Activated T-cell treated with anti-CD3 and anti-CD28 coated beads, Interleukin-2, amount 50 U/mL, for 4 hours (primary cell): ENCODE data around the gene TMEM50B. TPM values are rescaled to one million over a fixed set of nuclear protein-coding genes. Genes with fewer than 3 reads are reported as not detected.

ENCODE experiments used
- ATAC-seq, 2 donors: fragments of 200-7000 bp; cut with Tn5 transposase; one replicate each; pipeline ENCODE4 v1.10.0; 2021
- DNase-seq: peaks from one replicate; pipeline ENCODE4 v3.0.0-alpha.2; 2020
- H3K27me3 Mint-ChIP-seq: one replicate; pipeline ENCODE4 v1.8.0; 2021; ENCODE audit warnings: low read depth, mixed read lengths
- H3K36me3 Mint-ChIP-seq: one replicate; pipeline ENCODE4 v1.8.0; 2022; ENCODE audit warnings: mixed read lengths; ENCODE audit not compliant: insufficient read depth
- H3K4me1 Mint-ChIP-seq: one replicate; pipeline ENCODE4 v1.8.0; 2021; ENCODE audit warnings: low read depth, mixed read lengths
- H3K4me3 Mint-ChIP-seq: one replicate; pipeline ENCODE4 v1.8.0; 2021; ENCODE audit warnings: mild to moderate bottlenecking, moderate library complexity, mixed read lengths
- H3K9me3 Mint-ChIP-seq: one replicate; pipeline ENCODE4 v1.8.0; 2021; ENCODE audit warnings: mixed read lengths
- total RNA-seq, 3 donors: library from RNA; stranded (reverse); gene quantifications; one replicate each; pipeline ENCODE4 v1.2.1, GENCODE V29; 2021

TMEM50B gene
- total RNA-seq, 3 donors from 2014 or later = 14.5 to 18.4 (median 16.9) TPM

DNA sequence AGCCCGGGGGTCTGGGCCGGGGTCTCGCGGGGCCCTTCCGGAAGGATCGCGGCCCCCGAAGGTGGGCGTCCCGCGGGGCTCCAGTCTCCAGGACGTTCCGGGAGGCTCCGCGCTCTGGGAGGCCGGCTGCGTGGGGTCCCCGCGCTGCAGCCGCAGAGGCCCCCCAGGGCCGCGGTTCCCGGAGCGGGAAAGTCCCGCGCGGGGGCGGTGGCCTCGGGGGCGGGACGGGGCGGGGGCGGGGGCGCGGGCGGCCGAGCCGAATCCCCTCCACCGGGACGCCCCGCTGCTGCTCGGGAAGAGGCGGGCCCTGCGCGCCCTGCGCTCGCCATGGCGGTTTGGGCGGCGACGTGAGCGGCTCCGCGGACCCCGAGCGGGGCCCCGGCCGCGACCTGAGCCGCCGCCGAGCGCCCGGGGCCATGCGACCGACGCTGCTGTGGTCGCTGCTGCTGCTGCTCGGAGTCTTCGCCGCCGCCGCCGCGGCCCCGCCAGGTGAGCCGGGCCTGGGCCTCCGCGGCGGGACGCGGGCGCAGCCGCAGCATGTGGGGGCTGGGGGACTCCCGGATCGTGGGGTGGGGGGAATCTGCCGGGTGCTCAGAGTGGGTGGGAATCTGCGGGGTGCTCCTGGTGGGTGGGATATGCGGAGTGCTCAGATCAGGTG, 76.5 kb downstream of the TMEM50B start, which contains the start of gene IFNGR2:
Gene IFNGR2 (plus strand): TSS at position 286 of the 658 bp plus-strand sequence. CDS start 131 bp downstream, at position 417.
- ATAC-seq (peak; percentile 64 to 71), DNase-seq (peak; percentile 58)
- Mint-ChIP-seq H3K4me3 (peak within 1 kb of the TSS; percentile 93), H3K27me3 (peaks cover 6% of the 10 kb centered on the region), H3K4me1 (peaks cover 46% of the 10 kb centered on the region), H3K9me3 (no peaks in the 10 kb centered on the region), H3K36me3 (peaks cover 5% of the 10 kb centered on the region)

DNA sequence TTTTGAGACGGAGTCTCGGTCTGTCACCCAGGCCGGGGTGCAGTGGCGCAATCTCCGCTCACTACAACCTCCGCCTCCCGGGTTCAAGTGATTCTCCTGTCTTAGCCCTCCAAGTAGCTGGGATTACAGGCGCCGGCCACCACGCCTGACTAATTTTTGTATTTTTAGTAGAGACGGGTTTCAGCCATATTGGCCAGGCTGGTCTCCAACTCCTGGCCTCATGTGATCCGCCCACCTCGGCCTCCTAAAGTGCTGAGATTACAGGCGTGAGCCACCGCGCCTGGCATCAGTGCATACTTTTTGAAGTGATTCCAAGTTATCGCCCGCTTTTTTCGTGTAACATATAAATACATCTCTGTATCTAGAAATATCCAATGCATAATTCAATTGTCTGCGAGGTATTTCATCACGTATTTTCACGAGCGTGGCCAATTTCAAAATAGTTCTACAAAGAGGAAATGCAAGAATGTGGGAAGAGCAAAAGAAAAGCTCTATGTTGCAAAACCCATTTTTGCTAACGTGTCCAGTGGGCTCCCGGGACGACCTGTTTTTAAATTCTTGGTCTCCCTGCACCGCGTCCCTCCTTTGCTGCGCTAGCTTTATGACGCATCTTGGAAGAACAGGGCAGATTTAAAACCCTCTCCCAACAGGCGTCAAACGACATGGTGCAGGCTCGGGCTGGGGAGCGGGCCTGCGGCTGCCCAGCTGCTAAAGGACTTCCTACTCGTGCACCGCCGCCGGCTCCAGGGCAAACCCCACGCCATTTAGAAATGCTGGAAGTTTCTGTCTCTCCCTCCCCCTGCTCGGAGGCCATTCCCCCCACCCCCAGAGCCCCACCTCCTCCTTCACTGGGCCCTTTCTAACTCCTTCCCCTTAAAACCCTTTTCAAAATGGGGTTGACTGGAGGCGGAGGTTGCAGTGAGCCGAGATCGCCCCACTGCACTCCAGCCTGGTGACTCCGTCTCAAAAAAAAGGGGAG, 77.5 kb downstream of the TMEM50B start:
- Mint-ChIP-seq H3K9me3 (no peaks in the 10 kb centered on the region), H3K36me3 (peaks cover 5% of the 10 kb centered on the region), H3K27me3 (peaks cover 9% of the 10 kb centered on the region), H3K4me3 (peak overlapping the region; percentile 73), H3K4me1 (peaks cover 44% of the 10 kb centered on the region)
- DNase-seq = no peak
- peak; percentile 19 to 20 for ATAC-seq

GRCh38 chr21:33401630-33401992, 78.2 kb downstream of the TMEM50B start:
- Mint-ChIP-seq H3K4me1 (peaks cover 37% of the 10 kb centered on the region), H3K4me3 (no peak overlapping the region), H3K27me3 (peaks cover 9% of the 10 kb centered on the region), H3K36me3 (peaks cover 5% of the 10 kb centered on the region), H3K9me3 (no peaks in the 10 kb centered on the region)
- no peak for ATAC-seq
- no peak for DNase-seq

Other genes with a start within 250 kb of the TMEM50B start
- gene IL10RB, start 213.6 kb downstream of the TMEM50B start, total RNA-seq = 10 to 100 TPM in 2 of 3 donors, 1 to 10 TPM in 1; 9.3 to 11.6 (median 10.2) TPM
- 10 to 100 TPM; 21.1 to 33.9 (median 30.8) TPM for gene IFNAR1, start 155.0 kb downstream of the TMEM50B start, total RNA-seq
- gene IFNGR2, start 76.6 kb downstream of the TMEM50B start, total RNA-seq = 10 to 100 TPM in 2 of 3 donors, 1 to 10 TPM in 1; 8.7 to 12.8 (median 10.5) TPM
- under 1 TPM in 2 of 3 donors, not detected in 1; 0.11 to 0.16 TPM for gene DNAJC28, start 11.7 kb upstream of the TMEM50B start, total RNA-seq
- gene GART, start 62.1 kb upstream of the TMEM50B start, total RNA-seq = 100 to 1,000 TPM; 244 to 274 (median 244) TPM
- gene SON, start 63.1 kb upstream of the TMEM50B start, total RNA-seq = 100 to 1,000 TPM; 322 to 350 (median 332) TPM
- 10 to 100 TPM; 20.9 to 22.5 (median 22.0) TPM for gene DONSON, start 108.7 kb upstream of the TMEM50B start, total RNA-seq
- 10 to 100 TPM; 20.8 to 23.0 (median 22.8) TPM for gene CRYZL1, start 161.8 kb upstream of the TMEM50B start, total RNA-seq
- gene ITSN1, start 162.5 kb upstream of the TMEM50B start, total RNA-seq = 1 to 10 TPM; 2.1 to 2.5 (median 2.4) TPM